HG02943 (cell line): ENCODE measurements around the gene LYVE1.

ENCODE experiments used
- ATAC-seq: cut with Tn5 transposase; IDR thresholded peaks from one replicate; pipeline ENCODE4 v1.9.1; 2021; ENCODE audit warnings: mild to moderate bottlenecking, low read depth, moderate library complexity; ENCODE audit not compliant: unreplicated experiment

Gene LYVE1

DNA sequence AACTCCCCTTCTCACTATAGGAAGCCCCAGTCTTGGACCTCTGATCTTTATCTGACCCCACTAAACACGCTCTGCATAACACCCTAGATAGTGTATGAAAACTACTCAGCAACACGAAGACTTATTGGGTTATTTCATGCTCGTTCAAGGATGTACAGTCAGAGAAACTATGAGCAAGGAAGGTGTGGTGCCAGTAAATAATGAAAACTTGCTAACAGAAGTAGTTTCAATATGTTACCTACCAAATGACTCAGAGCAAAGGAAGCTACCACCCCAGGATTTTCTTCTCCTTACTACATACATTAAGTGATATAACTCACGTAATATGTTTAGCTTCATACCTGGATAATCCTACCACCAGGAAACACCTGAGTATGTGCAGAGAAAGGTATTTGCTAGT lies 25.9 kb upstream of the LYVE1 start:
- ATAC-seq: no peak

DNA sequence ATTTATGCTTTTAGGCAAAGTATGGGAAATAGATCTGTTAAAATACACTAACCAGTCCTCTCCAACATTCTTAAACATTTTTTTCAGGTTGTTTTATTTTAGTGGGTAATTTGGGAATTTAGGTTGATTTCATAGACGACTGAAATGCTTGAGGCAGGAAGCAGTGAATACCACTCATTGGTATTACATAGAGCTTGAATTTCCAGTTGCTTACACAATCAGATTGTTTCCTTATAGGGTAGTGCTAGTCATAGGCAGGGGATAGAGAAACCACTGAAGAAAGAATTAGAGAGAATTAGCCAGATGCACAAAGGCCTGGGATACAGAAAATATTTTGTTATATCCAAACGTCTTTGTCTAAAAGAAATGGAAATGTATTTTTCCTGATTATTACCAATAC lies 23.9 kb upstream of the LYVE1 start:
- ATAC-seq: no peak

DNA sequence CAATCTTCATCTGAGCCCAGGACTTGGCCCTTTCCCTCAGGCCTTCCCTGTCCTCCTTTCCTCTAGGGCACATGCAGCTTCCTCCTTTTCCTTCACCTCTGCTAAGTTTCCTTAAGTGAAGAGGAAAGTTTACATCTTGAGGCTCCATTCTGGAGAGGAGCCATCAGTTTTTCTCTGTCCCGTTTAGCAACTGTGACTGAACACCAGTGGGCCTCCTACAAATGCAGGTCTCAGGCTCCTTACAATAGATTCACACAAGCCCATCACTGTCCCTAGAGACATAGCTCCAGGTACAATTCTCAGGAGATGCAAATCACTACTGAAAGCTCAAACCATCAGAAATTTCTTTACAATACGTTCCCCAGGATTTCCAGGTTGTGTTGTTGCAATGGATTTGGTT lies 23.3 kb upstream of the LYVE1 start:
- no peak for ATAC-seq

DNA sequence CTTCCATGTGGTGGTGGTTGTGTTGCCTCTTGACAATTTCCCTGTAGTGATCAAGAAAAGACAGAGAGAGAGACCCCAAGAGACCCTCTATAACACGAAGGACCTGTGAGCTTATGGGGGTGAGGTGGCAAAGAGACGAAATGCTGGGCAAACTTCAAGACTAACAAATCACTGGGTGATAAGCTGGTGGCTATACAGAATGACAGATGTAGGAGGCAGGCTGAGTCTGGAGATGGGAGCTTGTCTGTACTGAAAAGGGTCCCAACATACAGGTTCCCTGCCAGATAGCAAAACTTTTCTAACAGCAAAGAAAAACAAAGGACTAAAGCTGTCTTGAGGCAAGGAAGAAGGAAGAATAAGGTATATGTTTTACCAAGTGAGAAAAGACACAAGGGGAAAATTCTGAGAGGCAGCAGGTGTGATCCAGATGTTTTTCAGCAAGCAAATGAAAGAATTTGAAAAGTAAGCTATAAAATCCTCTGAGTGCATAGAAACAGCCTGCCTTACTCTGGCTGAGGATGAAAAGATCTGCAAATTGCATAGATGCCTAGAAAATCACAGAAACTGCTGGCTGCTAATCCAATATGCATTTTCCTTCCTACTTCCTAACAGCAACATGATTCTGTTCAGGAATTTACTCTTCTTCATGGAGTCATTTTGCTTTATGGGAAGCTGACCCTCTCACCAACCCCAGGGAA lies 21.9 kb upstream of the LYVE1 start:
- no peak for ATAC-seq

DNA sequence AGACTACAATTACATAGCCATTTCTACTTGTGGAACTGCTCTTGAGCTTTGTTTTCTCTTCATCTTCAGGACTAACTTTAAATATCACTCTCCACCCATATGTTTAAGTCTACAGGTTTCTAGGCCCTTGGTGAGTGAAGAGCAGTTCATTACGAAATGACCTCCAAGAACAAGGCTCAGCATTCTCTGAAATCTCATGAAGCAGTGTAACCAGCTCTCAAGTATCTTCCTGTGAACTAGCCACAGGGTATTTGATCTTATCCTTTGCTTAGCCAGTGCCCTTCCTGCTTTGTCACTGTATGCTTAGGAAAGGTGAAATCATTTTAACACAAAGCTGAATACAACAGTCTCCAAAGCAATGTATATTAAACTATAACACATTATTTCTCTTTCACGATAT lies 20.4 kb upstream of the LYVE1 start:
- ATAC-seq: no peak

DNA sequence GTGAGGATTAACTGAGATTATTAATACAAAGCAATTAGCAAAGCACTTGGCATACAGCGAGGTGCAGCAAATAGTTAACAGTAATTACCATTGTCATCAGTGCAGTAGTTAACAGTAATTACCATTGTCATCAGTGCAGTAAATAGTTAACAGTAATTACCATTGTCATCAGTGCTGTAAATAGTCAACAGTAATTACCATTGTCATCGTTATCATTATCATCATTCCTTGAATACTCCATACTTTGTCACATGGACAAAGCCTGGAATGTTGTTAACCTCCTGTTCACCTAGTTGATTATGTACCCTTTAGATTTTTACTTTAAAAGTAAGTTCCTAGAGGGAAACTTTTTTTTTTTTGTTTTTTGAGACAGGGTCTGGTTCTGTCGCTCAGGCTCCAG lies 19.5 kb upstream of the LYVE1 start:
- no peak for ATAC-seq

DNA sequence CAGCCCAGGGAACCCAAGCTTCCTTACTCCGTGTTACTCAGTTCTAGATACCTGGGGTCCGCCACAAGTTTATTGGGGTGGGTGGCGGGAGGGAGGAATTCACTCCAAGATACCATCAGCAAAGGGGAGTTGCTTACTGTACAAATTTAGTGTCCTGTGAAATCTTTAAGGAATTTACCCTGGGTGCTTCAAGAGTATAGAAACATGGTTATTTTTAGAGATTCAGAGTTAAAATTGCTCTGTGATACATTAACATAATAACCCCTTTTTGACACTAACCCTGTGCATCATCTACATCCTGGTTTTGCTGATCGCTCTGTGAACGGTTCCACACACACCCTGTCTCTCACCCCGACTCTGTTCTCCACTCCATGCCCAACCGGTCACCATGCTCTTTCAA lies 18.9 kb upstream of the LYVE1 start:
- ATAC-seq: no peak

DNA sequence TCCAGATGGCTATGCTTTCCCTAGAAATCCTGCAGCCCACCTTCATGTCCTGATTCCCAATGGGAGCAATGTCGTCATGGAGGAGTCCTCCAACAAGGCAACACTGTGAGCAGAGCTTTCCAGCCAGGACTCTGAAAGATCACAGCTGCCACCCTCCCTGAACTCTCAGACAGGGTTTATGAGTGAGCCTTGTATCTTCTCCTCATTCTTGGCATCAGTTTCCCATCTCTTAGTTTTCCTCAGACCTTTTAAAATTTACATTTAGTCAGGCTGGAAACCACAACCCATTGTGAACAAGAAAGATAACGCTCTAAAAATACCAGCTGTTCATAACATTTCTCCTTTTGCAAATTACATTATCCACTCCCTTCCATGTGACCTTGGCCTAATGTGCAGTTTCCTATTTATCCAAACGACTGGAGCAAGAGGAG lies 15.6 kb upstream of the LYVE1 start:
- no peak for ATAC-seq

DNA sequence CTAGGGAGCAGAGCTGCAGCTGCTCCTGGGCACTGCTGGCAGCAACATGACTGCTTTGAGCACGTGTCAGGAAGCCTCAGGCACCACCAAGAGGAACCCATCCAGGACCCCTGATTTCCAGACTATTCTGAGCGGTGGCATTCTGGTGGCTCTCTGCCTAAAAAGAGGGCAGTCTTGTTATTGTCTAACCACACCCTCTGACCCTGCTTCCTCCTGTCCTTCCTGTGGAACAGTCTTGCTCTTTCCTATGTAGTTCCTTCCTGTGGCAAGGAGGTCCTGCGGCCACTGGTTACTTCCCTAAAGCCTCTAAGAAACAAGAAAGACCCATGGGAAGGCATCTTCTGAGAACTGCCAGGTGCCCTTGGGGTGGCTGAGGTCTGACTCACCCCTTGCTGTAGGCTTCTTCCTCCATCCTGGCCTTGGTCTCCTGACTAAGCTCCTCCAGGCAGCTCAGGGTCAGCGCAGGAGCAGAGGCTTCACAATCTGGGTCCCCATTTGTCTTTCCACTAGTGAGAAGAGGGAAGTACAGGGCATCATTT lies 13.1 kb upstream of the LYVE1 start:
- no peak for ATAC-seq

DNA sequence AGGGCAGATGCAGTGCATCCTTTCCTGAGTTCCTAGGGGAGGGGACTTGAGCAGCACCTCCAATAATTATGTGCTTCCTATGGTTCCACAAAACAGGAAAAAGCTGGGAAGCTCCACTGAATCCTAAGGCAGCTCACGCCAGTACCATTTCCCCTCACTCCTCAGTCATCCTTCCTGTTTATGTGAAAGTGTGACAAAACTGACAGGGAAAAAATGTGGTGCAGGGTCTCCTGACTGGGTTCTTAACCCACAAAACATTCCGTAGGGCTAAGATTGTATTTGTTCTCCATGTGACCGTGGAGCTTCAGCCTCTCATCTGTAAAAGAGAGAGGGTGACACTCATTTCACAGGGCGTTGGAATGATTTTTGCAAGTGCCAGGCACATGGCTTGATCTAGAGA lies 12.2 kb upstream of the LYVE1 start:
- ATAC-seq: no peak

DNA sequence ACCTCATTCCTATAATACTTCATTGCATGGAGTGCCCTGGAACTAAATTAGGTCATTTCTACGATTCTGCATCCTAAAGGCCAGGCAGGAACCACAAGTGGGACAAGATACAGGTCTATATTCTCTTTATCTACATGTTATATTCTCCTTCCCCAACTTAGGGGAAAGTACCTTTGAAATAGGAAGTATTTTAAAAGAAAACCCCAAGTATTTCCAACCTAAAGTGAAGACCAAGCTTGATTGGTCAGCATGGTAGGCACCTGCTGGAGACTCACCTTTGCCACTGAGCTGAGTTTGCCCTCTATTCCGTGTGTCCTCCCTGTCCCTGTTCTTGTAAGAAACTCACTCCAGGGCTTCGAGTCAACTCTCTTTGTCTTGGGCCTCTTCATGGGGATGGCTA lies 11.2 kb upstream of the LYVE1 start:
- ATAC-seq: no peak

DNA sequence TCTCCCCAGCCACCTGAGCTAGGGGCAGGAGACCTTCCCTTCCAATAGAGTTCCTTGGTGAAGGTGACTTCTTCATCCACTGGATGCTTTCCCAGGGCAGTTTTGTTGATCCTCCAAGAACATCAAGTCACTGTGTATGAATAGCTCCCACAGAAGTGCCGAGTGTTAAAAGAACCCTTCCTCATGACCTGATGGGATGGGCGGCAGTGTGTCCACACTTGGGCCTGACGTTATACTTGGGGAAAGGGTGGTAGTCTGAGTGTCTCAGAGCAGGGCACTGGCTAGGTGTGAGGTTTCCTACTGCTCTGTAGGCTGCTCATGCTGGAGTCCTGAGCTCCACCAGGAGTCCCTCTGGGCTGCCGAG lies 7.6 kb upstream of the LYVE1 start:
- no peak for ATAC-seq

DNA sequence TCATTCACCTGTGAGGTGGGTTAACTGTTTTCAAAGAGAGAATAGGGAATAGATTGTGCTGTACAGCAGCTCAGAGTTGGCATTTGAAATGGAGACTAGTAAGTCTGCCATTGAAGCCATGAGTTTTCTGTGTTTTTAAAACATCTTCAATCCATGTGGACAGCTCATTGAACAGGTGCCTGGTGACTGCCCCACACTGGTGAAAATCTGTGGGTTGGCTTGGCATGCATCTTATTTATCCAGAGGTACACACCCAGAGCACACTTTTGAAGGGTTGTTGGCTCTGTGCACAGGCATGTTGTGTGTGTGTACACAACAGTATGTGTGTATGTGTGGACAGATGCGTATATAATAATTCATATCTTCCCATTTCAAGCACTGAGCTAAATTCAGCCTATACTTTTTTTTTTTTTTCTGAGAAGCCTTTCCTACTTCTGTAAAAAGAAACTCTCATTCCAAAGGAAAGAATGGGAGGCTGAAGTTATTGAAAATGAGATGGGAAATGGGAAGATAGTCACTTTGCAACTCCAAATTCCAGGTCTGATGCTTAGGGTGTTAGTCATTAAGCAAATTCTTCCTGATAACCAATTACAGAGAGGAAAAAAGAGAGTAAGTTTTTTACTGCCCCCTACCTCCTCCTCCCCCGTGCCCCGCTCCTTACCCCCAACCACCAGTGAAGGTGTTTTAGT lies 7.0 kb upstream of the LYVE1 start:
- ATAC-seq: no peak

DNA sequence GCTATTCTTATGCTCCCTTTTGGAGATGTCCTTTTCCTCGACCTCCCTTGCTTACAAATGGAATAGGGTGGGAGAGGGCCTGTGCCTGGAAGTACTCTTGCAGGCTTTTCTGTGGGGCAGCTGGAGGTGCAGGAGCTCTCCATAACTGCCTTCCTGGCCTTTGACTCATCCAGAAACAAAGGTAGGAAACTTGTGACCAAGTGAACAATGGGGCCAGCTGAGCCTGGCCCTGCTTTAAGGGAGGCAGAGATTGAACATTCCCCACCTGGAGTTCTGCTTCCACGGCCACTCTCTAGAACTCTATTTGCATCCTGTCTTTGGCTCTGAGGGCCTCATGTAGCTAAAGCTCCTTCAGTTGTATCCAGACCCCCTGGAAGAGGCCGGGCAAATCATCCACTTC lies 5.1 kb upstream of the LYVE1 start:
- no peak for ATAC-seq

DNA sequence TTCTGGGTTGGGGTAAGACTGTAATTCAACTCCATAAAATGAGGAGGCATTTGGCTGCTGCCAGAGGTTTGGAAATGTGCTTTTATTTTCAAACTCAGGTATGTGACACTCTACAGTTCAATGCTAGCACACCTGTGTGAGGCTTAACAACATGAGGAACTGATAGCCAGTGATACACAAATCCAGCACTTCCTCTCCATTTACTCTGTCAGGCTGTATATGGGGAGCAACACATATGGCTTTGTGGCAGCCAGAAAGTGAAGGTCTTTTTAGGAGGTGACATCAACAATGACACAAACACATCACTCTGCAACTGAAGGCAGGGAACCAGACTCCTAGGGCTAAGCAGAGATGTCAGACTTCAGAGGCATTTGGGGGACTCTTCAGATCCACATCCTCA lies 4.6 kb upstream of the LYVE1 start:
- no peak for ATAC-seq

DNA sequence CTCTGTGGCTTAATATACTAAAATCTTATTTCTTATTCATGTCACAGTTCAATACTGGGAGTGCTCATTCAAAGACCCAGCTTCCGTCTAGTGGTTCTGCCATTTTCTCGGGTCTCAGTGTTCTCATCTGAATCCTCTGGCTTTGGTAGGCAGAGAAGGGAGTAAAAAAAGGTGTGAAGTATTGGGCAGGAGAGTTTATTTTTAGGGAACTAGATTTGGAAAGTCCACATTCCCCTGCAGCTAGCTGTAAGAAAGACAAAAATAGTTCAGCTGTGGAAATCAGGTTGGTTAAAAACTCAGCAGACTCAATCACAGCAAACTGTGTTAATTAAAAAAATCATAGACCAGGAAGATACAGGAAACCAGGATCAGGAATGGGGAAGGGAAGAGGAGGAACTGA lies 4.1 kb upstream of the LYVE1 start:
- ATAC-seq: no peak

DNA sequence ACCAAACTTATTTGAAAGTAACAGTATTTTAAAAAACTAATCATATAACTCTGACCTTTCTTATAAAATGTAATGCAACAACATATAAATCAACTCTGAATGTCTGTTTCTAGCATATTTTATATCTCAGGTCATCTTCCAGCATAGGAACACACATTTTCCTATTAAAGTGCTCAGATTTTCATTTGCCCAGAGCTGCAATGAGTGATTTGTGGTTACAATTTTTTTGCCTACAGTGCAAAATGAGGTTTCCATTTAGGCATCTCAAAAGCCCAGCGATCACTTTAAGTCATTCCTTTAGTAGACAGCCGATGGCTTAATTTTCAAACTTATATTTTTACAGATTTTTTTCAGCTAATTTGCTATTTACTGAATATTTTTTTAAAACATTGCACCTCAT lies 1.0 kb downstream of the LYVE1 start:
- no peak for ATAC-seq

DNA sequence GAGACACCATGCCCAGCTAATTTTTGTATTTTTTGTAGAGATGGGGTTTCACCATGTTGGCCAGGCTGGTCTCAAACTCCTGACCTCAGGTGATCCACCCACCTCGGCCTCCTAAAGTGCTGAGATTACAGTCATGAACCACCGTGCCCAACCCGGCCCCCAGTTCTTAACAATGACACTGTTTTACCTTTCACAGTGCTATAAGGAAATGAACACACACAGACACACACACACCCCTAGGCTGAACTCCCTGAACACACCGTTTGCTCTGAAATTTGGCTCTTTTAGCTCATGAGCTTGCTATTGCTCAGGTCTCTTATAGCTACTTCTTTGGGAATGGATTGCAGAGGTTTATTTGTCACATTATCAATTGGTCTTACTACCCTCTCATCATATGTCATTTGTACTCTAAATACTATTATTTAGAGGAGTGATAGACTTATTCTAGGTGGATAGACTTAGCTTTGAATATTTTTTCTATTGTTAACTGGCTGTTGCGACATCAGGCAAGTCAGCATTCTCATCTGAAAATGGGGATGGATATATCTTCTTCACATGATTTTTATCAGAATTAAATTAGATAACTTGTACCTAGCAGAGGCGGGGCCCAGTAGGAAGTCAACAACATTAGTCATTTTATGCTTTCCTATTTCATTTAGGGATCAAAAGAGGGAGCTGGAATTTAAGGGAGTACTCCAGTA lies 2.1 kb downstream of the LYVE1 start:
- ATAC-seq: no peak

DNA sequence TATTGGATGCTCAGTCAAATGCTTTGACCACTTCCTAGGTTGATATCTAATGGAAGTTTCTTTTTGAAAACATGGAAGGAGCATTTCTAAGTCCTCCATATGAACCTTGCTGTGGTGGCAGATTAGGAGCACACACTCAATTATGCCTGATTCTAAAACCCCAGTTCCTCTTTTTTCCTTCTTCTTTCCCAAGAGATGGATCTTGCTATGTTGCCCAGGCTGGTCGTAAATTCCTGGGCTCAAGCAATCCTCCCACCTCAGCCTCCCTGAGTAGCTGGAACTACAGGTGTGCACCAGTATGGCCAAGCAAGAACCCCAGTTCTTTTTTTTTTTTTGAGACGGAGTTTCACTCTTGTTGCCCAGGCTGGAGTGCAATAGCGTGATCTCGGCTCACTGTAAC lies 3.0 kb downstream of the LYVE1 start:
- ATAC-seq: no peak

DNA sequence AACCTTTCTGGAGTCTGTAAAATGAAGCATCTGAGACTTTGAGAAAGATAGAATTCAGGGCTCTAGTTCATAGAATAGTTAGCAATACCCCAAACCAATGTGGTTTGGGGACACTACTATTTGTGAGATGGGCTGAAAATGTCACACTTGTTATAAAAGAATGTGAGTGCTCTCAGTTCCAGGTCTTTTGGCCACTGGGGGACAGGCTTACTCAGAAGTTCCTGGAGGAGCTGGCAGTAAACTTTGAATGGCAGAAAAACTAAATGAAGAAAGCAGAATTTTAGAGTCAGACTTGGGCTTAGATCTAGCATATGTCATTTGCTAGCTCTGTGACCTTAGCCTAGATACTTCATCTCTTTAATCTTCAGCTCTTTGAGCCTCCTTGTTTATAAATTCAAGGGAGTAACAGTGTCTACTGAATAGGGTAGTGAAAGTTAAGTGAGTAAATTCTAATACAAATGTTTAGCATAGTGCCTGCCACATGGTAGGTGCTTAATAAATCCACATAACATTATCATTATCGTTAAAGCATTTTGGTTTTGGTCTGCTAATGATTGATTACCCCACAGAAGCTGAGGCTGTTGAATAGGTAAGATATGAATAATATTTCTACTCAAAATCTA lies 3.7 kb downstream of the LYVE1 start:
- ATAC-seq: no peak

DNA sequence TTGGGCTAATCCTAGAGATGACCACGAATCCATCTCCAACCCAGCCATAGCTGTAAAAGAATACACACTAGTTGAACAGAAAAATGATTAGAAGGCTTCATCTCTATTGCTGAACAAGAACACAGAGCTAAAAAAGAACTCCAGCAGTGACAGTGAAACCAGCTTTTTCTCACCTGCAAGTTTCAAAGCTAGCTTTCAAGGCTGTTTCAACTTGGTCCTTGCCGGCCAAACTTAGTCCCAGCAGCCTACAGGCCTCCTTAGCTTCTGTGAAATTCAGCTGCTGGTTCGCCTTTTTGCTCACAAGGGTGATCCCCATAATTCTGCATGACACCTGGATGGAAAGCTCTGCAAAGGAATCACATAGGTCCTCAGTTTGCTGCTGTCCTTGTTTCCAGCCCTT lies 4.4 kb downstream of the LYVE1 start:
- no peak for ATAC-seq
